Stomach (tissue), 9 donors: Measurements from ENCODE around the gene MACC1. TPM values are rescaled to one million over a fixed set of nuclear protein-coding genes. Genes with fewer than 3 reads are reported as not detected.
"Not testable (repeated sequence)": the region's sequence is repeated elsewhere in the genome, so short reads cannot be mapped to it uniquely, and the experiment has no call there.

Experiments
- DNase-seq, 2 donors: peaks; one replicate each; pipeline versions ENCODE4 v3.0.0 to v3.0.0-alpha.2; 2013 to 2019
- H3K27ac ChIP-seq, 5 donors: fragments of 200-600 bp in 4 of 5; sonication (generic) in 4 of 5; one replicate each; pipeline ENCODE4 v1.5.1; 2013 to 2019; ENCODE audit warnings: mild to moderate bottlenecking in 1 of 5, moderate library complexity in 1 of 5
- H3K27me3 ChIP-seq, 3 donors: fragments of 200-600 bp; sonication (generic); one replicate each; pipeline ENCODE4 v1.5.1; 2017 to 2019; ENCODE audit warnings: mixed run types in 1 of 3
- H3K36me3 ChIP-seq, 4 donors: fragments of 200-600 bp; sonication (generic); 1 replicate in 3 of 4; 2 replicates in 1 of 4; pipeline ENCODE4 v1.5.1; 2016 to 2019
- H3K4me1 ChIP-seq, 4 donors: fragments of 200-600 bp; sonication (generic); one replicate each; pipeline ENCODE4 v1.5.1; 2016 to 2019
- H3K4me3 ChIP-seq, 4 donors: fragments of 200-600 bp; sonication (generic) in 3 of 4; one replicate each; pipeline ENCODE4 v1.5.1; 2016 to 2019; ENCODE audit warnings: mild to moderate bottlenecking in 1 of 4
- H3K9me3 ChIP-seq, 4 donors: fragments of 200-600 bp; sonication (generic); one replicate each; pipeline ENCODE4 v1.5.1; 2016 to 2019
- CTCF ChIP-seq, 7 experiments: fragments of 450-650 bp in 4 of 7; fragments of 200-600 bp in 3 of 7; sonication (generic) in 3 of 7; IDR thresholded peaks; one replicate each; pipeline ENCODE4 v1.5.1; 2016 to 2019; ENCODE audit warnings: antibody characterized with exemption in 7 of 7, control low read depth in 2 of 7, mild to moderate bottlenecking in 1 of 7
- EP300 ChIP-seq: sonication (generic); formaldehyde crosslinking; IDR thresholded peaks from one replicate; pipeline ENCODE4 v1.6.1; 2017; ENCODE audit warnings: antibody characterized with exemption
- POLR2A ChIP-seq, 4 donors: fragments of 450-650 bp; IDR thresholded peaks; one replicate each; pipeline ENCODE4 v1.6.1; 2016; ENCODE audit warnings: antibody characterized with exemption in 4 of 4, control low read depth in 2 of 4, mild to moderate bottlenecking in 1 of 4, moderate library complexity in 1 of 4
- POLR2AphosphoS5 ChIP-seq, 3 donors: sonication (generic); formaldehyde crosslinking; IDR thresholded peaks; one replicate each; pipeline ENCODE4 v1.6.1; 2016; ENCODE audit warnings: antibody characterized with exemption in 3 of 3
- WGBS, 5 donors: extraction: QIAGEN DNeasy Blood & Tissue Kit in 3 of 5; methylation state at CpG; one replicate each; pipeline versions ENCODE4 v1.1.5 to v1.1.7; 2013 to 2018; 5-methylcytosine and 5-hydroxymethylcytosine counted together
- intact Hi-C: fragments of 100-400 bp; cut with DNase I; formaldehyde crosslinking; loops from one replicate; pipeline ENCODE4 v1.15.1; 2023; ENCODE audit warnings: low total_unique reads
- polyA plus RNA-seq, 3 donors: library from polyadenylated mRNA; stranded (reverse); fragments of 200-250 nt; gene quantifications; one replicate each; pipeline ENCODE4 v1.2.3, GENCODE V29; 2013
- total RNA-seq, 5 donors: library from RNA; depleted of rRNA; stranded (reverse); fragments of >200 nt; gene quantifications; one replicate each; pipeline versions ENCODE4 v1.1.0 to v1.2.3, GENCODE V29; 2014 to 2016
- donor health status: healthy with polysubstance abuse.
- donor health status: Bipolar disorder and iron deficiency.
- donor health status: healthy.

The MACC1 gene
- total and polyA plus RNA-seq, 8 donors = 0.76 to 41.7 (median 2.2) TPM; not detected in 1

GRCh38 chr7:20122073-20122472, 95.1 kb downstream of the MACC1 start:
- H3K36me3 ChIP-seq = no peaks in the 10 kb centered on the region
- 79 to 86% (median 82%) methylated on average over 6 of the region's 6 CpGs for WGBS, 5 donors

GRCh38 chr7:20121404-20121803, 95.8 kb downstream of the MACC1 start:
- WGBS, 5 donors = 80 to 91% (median 86%) methylated on average over 8 of the region's 8 CpGs
- intact Hi-C loops = no loop called here
- Histone ChIP-seq H3K27ac (no peak overlapping the region), H3K4me3 (no peak overlapping the region), H3K27me3 (no peaks in the 10 kb centered on the region), H3K4me1 (no peaks in the 10 kb centered on the region), H3K36me3 (no peaks in the 10 kb centered on the region), H3K9me3 (no peaks in the 10 kb centered on the region)
- no peak for TF ChIP-seq POLR2A (IDR thresholded peaks at IDR 0.05)
- no peak for TF ChIP-seq POLR2AphosphoS5 (IDR thresholded peaks at IDR 0.05)
- TF ChIP-seq CTCF (IDR thresholded peaks at IDR 0.05) = no peak
- TF ChIP-seq EP300 = no peak
- no peak for DNase-seq

More at GRCh38 chr7:20122073-20122472, 95.1 kb downstream of the MACC1 start:
- Histone ChIP-seq H3K4me1 (no peaks in the 10 kb centered on the region), H3K4me3 (no peak overlapping the region), H3K9me3 (no peaks in the 10 kb centered on the region), H3K27ac (no peak overlapping the region), H3K27me3 (no peaks in the 10 kb centered on the region)
- no peak for DNase-seq
- TF ChIP-seq POLR2A (IDR thresholded peaks at IDR 0.05) (no peak), CTCF (IDR thresholded peaks at IDR 0.05) (no peak), EP300 (no peak), POLR2AphosphoS5 (IDR thresholded peaks at IDR 0.05) (no peak)
- intact Hi-C loops = no loop called here

GRCh38 chr7:20120611-20121168, 96.5 kb downstream of the MACC1 start:
- H3K36me3 ChIP-seq, intact Hi-C loops, H3K4me1 ChIP-seq, DNase-seq, H3K27ac ChIP-seq, H3K27me3 ChIP-seq, H3K4me3 ChIP-seq, H3K9me3 ChIP-seq: not testable (repeated sequence)
- WGBS, 5 donors = 91 to 97% (median 93%) methylated on average over 7 of the region's 7 CpGs

- Histone ChIP-seq H3K27me3 (no peaks in the 10 kb centered on the region), H3K27ac (no peak overlapping the region), H3K36me3 (no peaks in the 10 kb centered on the region), H3K4me1 (peaks cover 0 to 6% (median 2%) of the 10 kb centered on the region in 4 donors), H3K9me3 (no peaks in the 10 kb centered on the region), H3K4me3 (no peak overlapping the region)
- 74 to 86% (median 77%) methylated on average over 3 of the region's 3 CpGs for WGBS, 5 donors
- TF ChIP-seq POLR2A (IDR thresholded peaks at IDR 0.05) = no peak
- no peak for TF ChIP-seq POLR2AphosphoS5 (IDR thresholded peaks at IDR 0.05)
- TF ChIP-seq CTCF (IDR thresholded peaks at IDR 0.05) = no peak
- TF ChIP-seq EP300 = no peak
- intact Hi-C loops = no loop called here
- DNase-seq = no peak
Measured at GRCh38 chr7:20116869-20117268, 100.3 kb downstream of the MACC1 start.

- no peaks in the 10 kb centered on the region for H3K27me3 ChIP-seq
- no peak for TF ChIP-seq CTCF (IDR thresholded peaks at IDR 0.05)
- TF ChIP-seq EP300 = no peak
- TF ChIP-seq POLR2A (IDR thresholded peaks at IDR 0.05) = no peak
- TF ChIP-seq POLR2AphosphoS5 (IDR thresholded peaks at IDR 0.05) = no peak
- 63 to 78% (median 70%) methylated on average over 2 of the region's 2 CpGs for WGBS, 5 donors
- no peak overlapping the region for H3K27ac ChIP-seq
- peak in 1 of 2 donors; percentile 50 for DNase-seq
- no peaks in the 10 kb centered on the region for H3K36me3 ChIP-seq
- peaks cover 0 to 6% (median 2%) of the 10 kb centered on the region in 4 donors for H3K4me1 ChIP-seq
- intact Hi-C loops = no loop called here
- H3K9me3 ChIP-seq = no peaks in the 10 kb centered on the region
- no peak overlapping the region for H3K4me3 ChIP-seq
Measured at GRCh38 chr7:20114468-20114867, 102.7 kb downstream of the MACC1 start.
